IMR-90 (cell line): ENCODE data around the gene THPO.

Source experiments
- CEBPB ChIP-seq: IDR thresholded peaks from 2 replicates; pipeline ENCODE4 v1.6.1; 2012; ENCODE audit warnings: low read depth, low read length, improper control_type of control experiment
- POLR2A ChIP-seq: IDR thresholded peaks from 2 replicates; pipeline ENCODE4 v1.6.1; 2012; ENCODE audit warnings: mild to moderate bottlenecking, low read depth, low read length

DNA sequence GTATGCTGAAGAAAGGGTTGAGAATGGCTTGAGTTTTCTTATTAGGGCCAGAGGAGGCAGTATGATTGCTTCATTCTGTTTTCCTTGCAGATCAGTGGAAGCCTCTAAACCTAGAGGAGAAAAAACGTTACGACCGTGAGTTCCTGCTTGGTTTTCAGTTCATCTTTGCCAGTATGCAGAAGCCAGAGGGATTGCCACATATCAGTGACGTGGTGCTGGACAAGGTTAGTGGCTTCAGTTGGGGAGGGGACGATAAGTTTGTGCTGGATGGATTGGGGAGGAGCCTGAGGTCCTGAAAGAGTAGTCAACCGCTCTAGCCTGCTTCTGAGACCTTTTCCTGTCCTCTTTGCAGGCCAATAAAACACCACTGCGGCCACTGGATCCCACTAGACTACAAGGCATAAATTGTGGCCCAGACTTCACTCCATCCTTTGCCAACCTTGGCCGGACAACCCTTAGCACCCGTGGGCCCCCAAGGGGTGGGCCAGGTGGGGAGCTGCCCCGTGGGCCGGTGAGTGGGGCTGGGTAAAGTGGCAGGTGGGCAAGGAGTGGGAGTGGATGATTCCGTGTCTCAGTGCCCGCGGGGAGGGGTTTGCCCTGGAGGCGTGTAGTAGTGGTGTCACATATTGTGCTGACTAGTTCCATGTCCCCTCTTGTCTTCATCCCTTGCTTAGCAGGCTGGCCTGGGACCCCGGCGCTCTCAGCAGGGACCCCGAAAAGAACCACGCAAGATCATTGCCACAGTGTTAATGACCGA lies 55.1 kb downstream of the THPO start:
- no peak for TF ChIP-seq POLR2A
- no peak for TF ChIP-seq CEBPB
